DMS79 (cell line): ENCODE results near the gene FAM217A.
"Not testable (repeated sequence)": the region's sequence is repeated elsewhere in the genome, so short reads cannot be mapped to it uniquely, and the experiment has no call there.

ENCODE experiments used
- DNase-seq: peaks from one replicate; lab custom pipeline; 2025; lab: John Stamatoyannopoulos, UW

FAM217A gene

GRCh38 chr6:4078691-4079471 lies at the start of gene FAM217A:
Gene FAM217A (minus strand): TSS chr6:4079137. CDS start chr6:4077414, 1,723 bp downstream.
- no peak for DNase-seq

- no peak for DNase-seq
These were observed 49.1 kb upstream of the FAM217A start for GRCh38 chr6:4128072-4128471.

- DNase-seq, result no peak
These were observed 47.3 kb upstream of the FAM217A start for GRCh38 chr6:4125933-4126864.

- no peak for DNase-seq
These were observed 46.6 kb upstream of the FAM217A start for GRCh38 chr6:4125500-4125899.

- DNase-seq, result no peak
These were observed 45.4 kb upstream of the FAM217A start for GRCh38 chr6:4124351-4124750.

- no peak for DNase-seq
These were observed 36.8 kb upstream of the FAM217A start for GRCh38 chr6:4115741-4116140.

GRCh38 chr6:4114123-4114522 lies 35.2 kb upstream of the FAM217A start:
- DNase-seq, result no peak

GRCh38 chr6:4113649-4114048 lies 34.7 kb upstream of the FAM217A start:
- DNase-seq, result no peak

GRCh38 chr6:4112366-4112765 lies 33.4 kb upstream of the FAM217A start:
- DNase-seq, result no peak

GRCh38 chr6:4109363-4109815 lies 30.5 kb upstream of the FAM217A start:
- DNase-seq, result not testable (repeated sequence)

GRCh38 chr6:4108561-4109093 lies 29.7 kb upstream of the FAM217A start:
- no peak for DNase-seq

GRCh38 chr6:4107873-4108272 lies 28.9 kb upstream of the FAM217A start:
- no peak for DNase-seq

GRCh38 chr6:4105980-4106536 lies 27.1 kb upstream of the FAM217A start:
- DNase-seq, result no peak

GRCh38 chr6:4103929-4104328 lies 25.0 kb upstream of the FAM217A start:
- no peak for DNase-seq

GRCh38 chr6:4102687-4103244 lies 23.8 kb upstream of the FAM217A start:
- DNase-seq, result no peak

GRCh38 chr6:4101298-4101697 lies 22.4 kb upstream of the FAM217A start:
- DNase-seq, result no peak

GRCh38 chr6:4100655-4101054 lies 21.7 kb upstream of the FAM217A start:
- DNase-seq, result no peak

- DNase-seq, result no peak
These were observed 14.4 kb upstream of the FAM217A start for GRCh38 chr6:4093288-4093687.

- no peak for DNase-seq
These were observed 13.0 kb upstream of the FAM217A start for GRCh38 chr6:4091941-4092340.

- not testable (repeated sequence) for DNase-seq
These were observed 11.1 kb upstream of the FAM217A start for GRCh38 chr6:4090043-4090442.

- DNase-seq, result no peak
These were observed 9.8 kb upstream of the FAM217A start for GRCh38 chr6:4088704-4089103.

GRCh38 chr6:4085332-4085700 lies 6.4 kb upstream of the FAM217A start:
- no peak for DNase-seq
